HepG2 (cell line): ENCODE measurements around the gene CFD. TPM values are rescaled to one million over a fixed set of nuclear protein-coding genes. Genes with fewer than 3 reads are reported as not detected.
A peak's percentile ranks its signal among the peaks of the same experiment; 100 is the strongest.

Experiments used
- ATAC-seq: fragments of 200-7000 bp; cut with Tn5 transposase; 3 replicates; pipeline ENCODE4 v1.9.1; 2020; ENCODE audit warnings: mild to moderate bottlenecking, moderate library complexity
- Bru-seq: library from RNA; stranded (reverse); fragments of 400-500 nt; gene quantifications from one replicate; lab custom pipeline; 2021; lab: Mats Ljungman, UMichigan
- BruChase-seq, 2 experiments: library from RNA; stranded (reverse); fragments of 400-500 nt; gene quantifications; one replicate each; lab custom pipeline; 2021; lab: Mats Ljungman, UMichigan
- BruUV-seq: library from RNA; stranded (reverse); fragments of 400-500 nt; replicated peaks from 2 replicates; lab custom pipeline; 2021; lab: Mats Ljungman, UMichigan
- CTCF ChIA-PET: fragments of 300-600 bp; formaldehyde crosslinking; extraction: SDS; loops from one replicate; lab custom pipeline; 2021; ENCODE audit warnings: low total read pairs, inconsistent platforms, low intra/inter-chr PET ratio; lab: Yijun Ruan, JAX
- POLR2A ChIA-PET: fragments of 350-600 bp; sonication (Branson Sonifier 250); formaldehyde crosslinking; loops from one replicate; lab custom pipeline; 2020; ENCODE audit warnings: antibody characterized with exemption, inconsistent platforms; lab: Yijun Ruan, JAX
- DNase-seq: peaks from one replicate; pipeline ENCODE4 v3.0.0-alpha.2; 2015; ENCODE audit warnings: low spot score
- FAIRE-seq: peaks from 3 replicates; lab custom pipeline; 2011; peaks lifted over from hg19 to GRCh38; lab: Jason Lieb, UNC
- H2AFZ ChIP-seq: one replicate; pipeline ENCODE4 v1.6.1; 2011; ENCODE audit warnings: low read length, inconsistent platforms
- H3K27ac ChIP-seq: fragments of 300-600 bp; 3 replicates; pipeline ENCODE4 v1.8.0; 2011; ENCODE audit warnings: mixed run types, mild to moderate bottlenecking, mixed read lengths, low read length, inconsistent platforms; ENCODE audit not compliant: insufficient read depth; ENCODE audit errors: extremely low read length
- H3K27me3 ChIP-seq, 2 experiments: fragments of 200-600 bp in 1 of 2; 2 replicates in 1 of 2; 3 replicates in 1 of 2; pipeline versions ENCODE4 v1.6.0 to v1.8.0; 2011; ENCODE audit warnings: low read length in 2 of 2, mild to moderate bottlenecking in 2 of 2, moderate library complexity in 2 of 2, inconsistent platforms in 1 of 2; ENCODE audit not compliant: insufficient read depth in 2 of 2, control insufficient read depth in 1 of 2
- H3K36me3 ChIP-seq, 2 experiments: fragments of 200-600 bp in 1 of 2; replicated peaks in 1 of 2; 2 replicates in 1 of 2; 3 replicates in 1 of 2; pipeline versions ENCODE4 v1.5.1 to v1.8.0; 2011; ENCODE audit warnings: low read length in 2 of 2, inconsistent platforms in 1 of 2; ENCODE audit not compliant: insufficient read depth in 2 of 2, control insufficient read depth in 1 of 2
- H3K4me1 ChIP-seq: 2 replicates; pipeline ENCODE4 v1.5.1; 2012; ENCODE audit warnings: low read length, inconsistent platforms; ENCODE audit not compliant: insufficient read depth
- H3K4me2 ChIP-seq: 2 replicates; pipeline ENCODE4 v1.6.0; 2011; ENCODE audit warnings: low read depth, low read length, inconsistent platforms
- H3K4me3 ChIP-seq, 3 experiments: fragments of 200-600 bp in 1 of 3; sonication (generic), shearing (Covaris generic) in 1 of 3; replicated peaks in 1 of 3; 2 replicates each; pipeline ENCODE4 v1.5.1; 2011 to 2016; ENCODE audit warnings: low read length in 3 of 3, inconsistent platforms in 2 of 3, low read depth in 2 of 3, mild to moderate bottlenecking in 2 of 3, control low read depth in 1 of 3, mixed read lengths in 1 of 3; ENCODE audit not compliant: insufficient read depth in 1 of 3
- H3K79me2 ChIP-seq: one replicate; pipeline ENCODE4 v1.6.1; 2011; ENCODE audit warnings: low read length, inconsistent platforms; ENCODE audit not compliant: insufficient read depth
- H3K9ac ChIP-seq: 2 replicates; pipeline ENCODE4 v1.6.0; 2011; ENCODE audit warnings: mild to moderate bottlenecking, low read depth, low read length, inconsistent platforms; ENCODE audit not compliant: insufficient read depth
- H3K9me3 ChIP-seq: 2 replicates; pipeline ENCODE4 v1.5.1; 2012; ENCODE audit warnings: mild to moderate bottlenecking, low read length
- H4K20me1 ChIP-seq: 2 replicates; pipeline ENCODE4 v1.6.0; 2011; ENCODE audit warnings: inconsistent platforms, mild to moderate bottlenecking, low read length, moderate library complexity; ENCODE audit not compliant: insufficient read depth
- CHD4 ChIP-seq: fragments of 200-600 bp; sonication (generic); IDR thresholded peaks from 2 replicates; pipeline ENCODE4 v1.7.0; 2017; ENCODE audit warnings: mild to moderate bottlenecking, low read length, borderline replicate concordance
- FOXP1 ChIP-seq, 2 experiments: fragments of 450-650 bp in 1 of 2; IDR thresholded peaks; 2 replicates each; pipeline ENCODE4 v1.6.1; 2017 to 2018; ENCODE audit warnings: antibody characterized with exemption in 1 of 2
- SAP130 ChIP-seq: IDR thresholded peaks from 2 replicates; pipeline ENCODE4 v1.6.1; 2016; ENCODE audit warnings: low read depth
- SOX6 ChIP-seq, 2 experiments: fragments of 450-650 bp in 1 of 2; sonication (generic) in 1 of 2; formaldehyde crosslinking in 1 of 2; IDR thresholded peaks; 2 replicates each; pipeline versions ENCODE4 v1.4.0 to v1.6.1; 2017 to 2020; ENCODE audit warnings: antibody characterized with exemption in 1 of 2, mild to moderate bottlenecking in 1 of 2, missing genetic modification reagents in 1 of 2
- SP1 ChIP-seq, 2 experiments: fragments of 450-650 bp in 1 of 2; sonication (generic) in 1 of 2; formaldehyde crosslinking in 1 of 2; IDR thresholded peaks; 2 replicates each; pipeline versions ENCODE4 v1.4.0 to v1.6.1; 2016 to 2020; ENCODE audit warnings: missing genetic modification reagents in 1 of 2
- TBX2 ChIP-seq: sonication (generic); formaldehyde crosslinking; IDR thresholded peaks from 2 replicates; pipeline ENCODE4 v1.5.0; 2020; ENCODE audit warnings: missing genetic modification reagents, mild to moderate bottlenecking, borderline replicate concordance
- ZMYM3 ChIP-seq: sonication (generic); formaldehyde crosslinking; IDR thresholded peaks from 2 replicates; pipeline ENCODE4 v1.5.1; 2020; ENCODE audit warnings: mild to moderate bottlenecking, missing genetic modification reagents
- ZNF263 ChIP-seq: sonication (generic); formaldehyde crosslinking; IDR thresholded peaks from 2 replicates; pipeline ENCODE4 v1.4.0; 2020; ENCODE audit warnings: missing genetic modification reagents
- ZNF550 ChIP-seq: sonication (generic); formaldehyde crosslinking; IDR thresholded peaks from 2 replicates; pipeline ENCODE4 v1.4.0; 2020; ENCODE audit warnings: mild to moderate bottlenecking, missing genetic modification reagents, borderline replicate concordance
- WGBS: methylation state at CpG from one replicate; pipeline ENCODE4 v1.1.6; 2017; ENCODE audit warnings: low lambda C conversion rate; 5-methylcytosine and 5-hydroxymethylcytosine counted together
- in situ Hi-C: cut with HindIII; loops from 2 replicates; pipeline ENCODE4 v1.10.0; 2017; ENCODE audit warnings: low pct_unique_long_range_greater_than_20kb; ENCODE audit not compliant: extremely low pct_ligation_motif_present
- intact Hi-C: fragments of 100-400 bp; cut with micrococcal nuclease; formaldehyde crosslinking; loops from one replicate; pipeline ENCODE4 v1.10.0; 2022; ENCODE audit not compliant: unreplicated experiment
- long read RNA-seq, 2 experiments: library from RNA in 1 of 2; library from polyadenylated mRNA in 1 of 2; stranded (forward) in 1 of 2; unstranded in 1 of 2; transcript quantifications; one replicate each; pipeline ENCODE4 v2.0.0, GENCODE V29; 2019 to 2022
- polyA minus RNA-seq, 3 experiments: library from RNA; depleted of rRNA, polyadenylated mRNA; stranded (reverse); fragments of >200 nt; gene quantifications; 2 replicates each; pipeline ENCODE4 v1.2.3, GENCODE V29; 2011; ENCODE audit warnings: low replicate concordance in 1 of 3
- polyA plus RNA-seq, 8 experiments: library from polyadenylated mRNA; depleted of rRNA in 3 of 8; stranded (reverse) in 7 of 8; unstranded in 1 of 8; fragments of >200 nt; fragmentation: Illumina TruSeq in 4 of 8; extraction: Trizol in 4 of 8; gene quantifications; 2 replicates each; pipeline versions ENCODE4 v1.2.1 to v1.2.3, GENCODE V29; 2011 to 2016; ENCODE audit warnings: low read depth in 4 of 8, missing spikeins in 1 of 8, mixed read lengths in 1 of 8; ENCODE audit not compliant: insufficient read depth in 1 of 8
- total RNA-seq, 5 experiments: library from RNA; depleted of rRNA; stranded (reverse); fragments of >200 nt; fragmentation: Illumina TruSeq; extraction: Trizol; gene quantifications; 2 replicates each; pipeline ENCODE4 v1.2.3, GENCODE V29; 2016; ENCODE audit warnings: low read depth in 1 of 5
- TF ChIP-seq, protein P1 (sequence below): sonication (generic); formaldehyde crosslinking; IDR thresholded peaks from 2 replicates; pipeline ENCODE4 v1.5.1; 2020; ENCODE audit warnings: mild to moderate bottlenecking, missing genetic modification reagents, moderate library complexity

The CFD gene
- 3.6 and 4.6 TPM in 2 replicates for total RNA-seq (2016; rRNA removed; fragmentation: Illumina TruSeq; extraction: Trizol)
- total RNA-seq (2016; cell fraction: cytosol; rRNA removed; fragmentation: Illumina TruSeq; extraction: Trizol; ENCODE audit: low read depth), result 1.4 and 2.7 TPM in 2 replicates
- 3.4 and 3.9 TPM in 2 replicates for total RNA-seq (2016; cell fraction: insoluble cytoplasmic fraction; rRNA removed; fragmentation: Illumina TruSeq; extraction: Trizol)
- 1.8 and 2.7 TPM in 2 replicates for total RNA-seq (2016; cell fraction: membrane; rRNA removed; fragmentation: Illumina TruSeq; extraction: Trizol)
- total RNA-seq (2016; cell fraction: nucleus; rRNA removed; fragmentation: Illumina TruSeq; extraction: Trizol), result 1.0 and 1.7 TPM in 2 replicates
- polyA plus RNA-seq (2011; rRNA removed), result 2.3 and 3.9 TPM in 2 replicates
- polyA plus RNA-seq (2011; cell fraction: cytosol; rRNA removed), result 3.0 and 8.4 TPM in 2 replicates
- polyA plus RNA-seq (2011; cell fraction: nucleus; rRNA removed), result 5.1 and 6.2 TPM in 2 replicates
- polyA plus RNA-seq (2012), result 3.4 and 4.4 TPM in 2 replicates
- polyA plus RNA-seq (2016; cell fraction: cytosol; fragmentation: Illumina TruSeq; extraction: Trizol; ENCODE audit: low read depth), result 1.7 TPM in 2 replicates
- 2.4 and 5.1 TPM in 2 replicates for polyA plus RNA-seq (2016; cell fraction: insoluble cytoplasmic fraction; fragmentation: Illumina TruSeq; extraction: Trizol; ENCODE audit: low read depth)
- polyA plus RNA-seq (2016; cell fraction: membrane; fragmentation: Illumina TruSeq; extraction: Trizol; ENCODE audit: low read depth), result 1.2 and 1.9 TPM in 2 replicates
- 2.7 and 3.3 TPM in 2 replicates for polyA plus RNA-seq (2016; cell fraction: nucleus; fragmentation: Illumina TruSeq; extraction: Trizol; ENCODE audit: insufficient read depth, low read depth)
- 4.8 TPM in 2 replicates for polyA minus RNA-seq (2011; rRNA and poly(A)+ RNA removed; ENCODE audit: low replicate concordance)
- 1.9 and 2.3 TPM in 2 replicates for polyA minus RNA-seq (2011; cell fraction: cytosol; rRNA and poly(A)+ RNA removed)
- 0.75 and 1.9 TPM in 2 replicates for polyA minus RNA-seq (2011; cell fraction: nucleus; rRNA and poly(A)+ RNA removed)
- percentile 34 among the genes with signal in this experiment for Bru-seq, nascent RNA
- percentile 30 among the genes with signal in this experiment for BruChase-seq, experiment 1, labeled RNA remaining after a 6-hour chase
- percentile 30 among the genes with signal in this experiment for BruChase-seq, experiment 2, labeled RNA remaining after a 2-hour chase
- long read RNA-seq, experiment 1, partial matches to known transcripts, result 10 of 11 reads
- long read RNA-seq, experiment 1, other reads (novel, unspliced or antisense), result 1 of 11 reads
- long read RNA-seq, experiment 2, partial matches to known transcripts, result 9 of 13 reads
- long read RNA-seq, experiment 2, other reads (novel, unspliced or antisense), result 0 of 13 reads

DNA sequence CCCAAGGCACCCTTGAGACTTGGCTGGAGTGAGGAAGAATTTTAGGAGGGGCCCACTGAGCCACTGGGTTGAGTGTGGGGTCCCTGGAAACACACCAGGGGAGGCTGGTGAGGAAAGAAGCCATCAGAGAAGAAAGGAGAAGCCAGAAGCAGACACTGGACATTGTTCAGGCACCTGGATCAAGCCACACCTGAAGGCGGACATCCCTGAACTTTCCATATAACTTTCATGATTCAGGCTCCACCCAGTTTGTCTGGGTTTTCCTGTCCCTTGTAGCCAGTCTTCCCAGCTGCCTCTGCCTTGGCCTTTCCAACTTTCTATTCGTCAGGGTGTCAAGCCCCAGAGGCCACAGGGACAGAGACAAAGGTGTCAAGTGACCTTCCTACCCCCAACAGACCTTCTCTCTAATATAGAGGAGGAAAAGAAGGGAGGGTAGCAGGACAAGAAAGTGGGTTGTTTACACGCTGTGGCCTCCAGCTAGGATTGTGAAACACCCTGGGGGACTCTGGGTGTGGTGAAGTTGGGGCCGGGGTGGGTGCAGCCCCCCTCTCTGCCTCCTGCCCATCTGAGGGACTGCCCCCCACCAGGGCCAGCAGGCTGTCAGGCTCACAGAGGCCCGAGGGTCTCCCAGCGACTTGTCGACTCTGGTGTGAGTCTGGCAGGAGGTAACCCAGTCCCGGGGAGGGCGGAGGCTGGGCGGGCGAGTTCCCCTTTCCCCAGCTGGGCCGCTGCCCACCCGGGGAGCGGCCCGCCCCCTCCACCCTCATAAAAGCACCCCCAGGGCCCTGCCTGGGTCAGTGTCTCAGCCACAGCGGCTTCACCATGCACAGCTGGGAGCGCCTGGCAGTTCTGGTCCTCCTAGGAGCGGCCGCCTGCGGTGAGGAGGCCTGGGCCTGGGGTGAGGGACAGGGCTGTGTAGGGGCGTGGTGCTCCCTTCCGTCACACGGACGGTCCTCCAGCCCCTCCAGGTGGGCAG lies at the start of gene CFD:
TSS of gene CFD (plus strand) at position 797 of the 976 bp plus-strand sequence. CDS start at position 823, 26 bp downstream.
- Histone ChIP-seq H3K36me3 (no peaks in the 10 kb centered on the region), H3K9ac (peak within 1 kb of the TSS; percentile 59), H3K9me3 (no peaks in the 10 kb centered on the region), H3K4me2 (peak within 1 kb of the TSS; percentile 67), H3K27ac (no peak within 1 kb of the TSS), H3K79me2 (no peaks in the 10 kb centered on the region), H2AFZ (no peak within 1 kb of the TSS), H3K4me1 (peaks cover 19% of the 10 kb centered on the region), H4K20me1 (no peaks in the 10 kb centered on the region), H3K4me3 (peak within 1 kb of the TSS; percentile 43 to 67 (median 60)), H3K27me3 (no peaks in the 10 kb centered on the region; a peak in 1 of 5 replicates)
- intact Hi-C loops, result loop anchor here (5.0 kb wide), 1 partner anchor 87 kb away; no protein-coding TSS in a partner anchor
- BruUV-seq, result no TSS peak
- CTCF ChIA-PET, result no interaction called here
- ATAC-seq (peak; percentile 46), DNase-seq (no peak), FAIRE-seq (peak; percentile 40)
- 7% methylated on average over 11 of the region's 24 CpGs for WGBS
- POLR2A ChIA-PET, result interaction anchor here (1.1 kb wide), 1 partner anchor 34 kb away, joined by 3 read pairs; the partner anchor contains the start of gene RNU6-9
- in situ Hi-C loops, result loop anchor here (10.0 kb wide), 1 partner anchor 94 kb away; no protein-coding TSS in a partner anchor
- TF ChIP-seq TBX2 (CRISPR knock-in tag), result peak; percentile 50; the same call in 1 of the 2 replicates
- no peak for TF ChIP-seq FOXP1 (IDR thresholded peaks at IDR 0.05)
- peak; percentile 38; the same call in 1 of the 2 replicates for TF ChIP-seq FOXP1 (CRISPR knock-in tag; IDR thresholded peaks at IDR 0.05)
- TF ChIP-seq CHD4, result 0 out of 2 replicates have a peak, but pooled peaks have one; percentile 39
- TF ChIP-seq SP1 (IDR thresholded peaks at IDR 0.05), result no peak
- peak; percentile 38; the same call in 1 of the 2 replicates for TF ChIP-seq SP1 (CRISPR knock-in tag; IDR thresholded peaks at IDR 0.05)
- TF ChIP-seq ZNF263 (CRISPR knock-in tag), result peak; percentile 98
- no peak for TF ChIP-seq SOX6 (IDR thresholded peaks at IDR 0.05)
- TF ChIP-seq SOX6 (CRISPR knock-in tag; IDR thresholded peaks at IDR 0.05), result peak; percentile 19; the same call in 1 of the 2 replicates
- TF ChIP-seq, protein P1, sequence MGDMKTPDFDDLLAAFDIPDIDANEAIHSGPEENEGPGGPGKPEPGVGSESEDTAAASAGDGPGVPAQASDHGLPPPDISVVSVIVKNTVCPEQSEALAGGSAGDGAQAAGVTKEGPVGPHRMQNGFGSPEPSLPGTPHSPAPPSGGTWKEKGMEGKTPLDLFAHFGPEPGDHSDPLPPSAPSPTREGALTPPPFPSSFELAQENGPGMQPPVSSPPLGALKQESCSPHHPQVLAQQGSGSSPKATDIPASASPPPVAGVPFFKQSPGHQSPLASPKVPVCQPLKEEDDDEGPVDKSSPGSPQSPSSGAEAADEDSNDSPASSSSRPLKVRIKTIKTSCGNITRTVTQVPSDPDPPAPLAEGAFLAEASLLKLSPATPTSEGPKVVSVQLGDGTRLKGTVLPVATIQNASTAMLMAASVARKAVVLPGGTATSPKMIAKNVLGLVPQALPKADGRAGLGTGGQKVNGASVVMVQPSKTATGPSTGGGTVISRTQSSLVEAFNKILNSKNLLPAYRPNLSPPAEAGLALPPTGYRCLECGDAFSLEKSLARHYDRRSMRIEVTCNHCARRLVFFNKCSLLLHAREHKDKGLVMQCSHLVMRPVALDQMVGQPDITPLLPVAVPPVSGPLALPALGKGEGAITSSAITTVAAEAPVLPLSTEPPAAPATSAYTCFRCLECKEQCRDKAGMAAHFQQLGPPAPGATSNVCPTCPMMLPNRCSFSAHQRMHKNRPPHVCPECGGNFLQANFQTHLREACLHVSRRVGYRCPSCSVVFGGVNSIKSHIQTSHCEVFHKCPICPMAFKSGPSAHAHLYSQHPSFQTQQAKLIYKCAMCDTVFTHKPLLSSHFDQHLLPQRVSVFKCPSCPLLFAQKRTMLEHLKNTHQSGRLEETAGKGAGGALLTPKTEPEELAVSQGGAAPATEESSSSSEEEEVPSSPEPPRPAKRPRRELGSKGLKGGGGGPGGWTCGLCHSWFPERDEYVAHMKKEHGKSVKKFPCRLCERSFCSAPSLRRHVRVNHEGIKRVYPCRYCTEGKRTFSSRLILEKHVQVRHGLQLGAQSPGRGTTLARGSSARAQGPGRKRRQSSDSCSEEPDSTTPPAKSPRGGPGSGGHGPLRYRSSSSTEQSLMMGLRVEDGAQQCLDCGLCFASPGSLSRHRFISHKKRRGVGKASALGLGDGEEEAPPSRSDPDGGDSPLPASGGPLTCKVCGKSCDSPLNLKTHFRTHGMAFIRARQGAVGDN (CRISPR knock-in tag), result peak; percentile 45
- TF ChIP-seq SAP130, result peak; percentile 41
- TF ChIP-seq ZMYM3, result peak; percentile 55; the same call in 1 of the 2 replicates
- TF ChIP-seq ZNF550 (CRISPR knock-in tag), result no peak
